Uterus (tissue), 2 donors: ENCODE measurements around the gene C2orf66.

Experiments used
- CTCF ChIP-seq, 4 experiments: fragments of 200-600 bp in 2 of 4; fragments of 450-650 bp in 2 of 4; sonication (generic) in 2 of 4; IDR thresholded peaks; one replicate each; pipeline ENCODE4 v1.5.1; 2016 to 2019; ENCODE audit warnings: antibody characterized with exemption in 4 of 4, mild to moderate bottlenecking in 2 of 4, moderate library complexity in 1 of 4
- POLR2A ChIP-seq, 2 donors: fragments of 450-650 bp; IDR thresholded peaks; one replicate each; pipeline ENCODE4 v1.6.1; 2016; ENCODE audit warnings: antibody characterized with exemption in 2 of 2, mild to moderate bottlenecking in 1 of 2, moderate library complexity in 1 of 2

- TF ChIP-seq POLR2A (IDR thresholded peaks at IDR 0.05) (no peak), CTCF (IDR thresholded peaks at IDR 0.05) (no peak)
These were observed 10.2 kb downstream of the C2orf66 start for GRCh38 chr2:196798980-196799379.
